Astrocyte (in vitro differentiated cells and primary cell): ENCODE measurements around the gene KRT73. TPM values are rescaled to one million over a fixed set of nuclear protein-coding genes. Genes with fewer than 3 reads are reported as not detected.
"Not testable (repeated sequence)": the region's sequence is repeated elsewhere in the genome, so short reads cannot be mapped to it uniquely, and the experiment has no call there.

Experiments
- DNase-seq: peaks from one replicate; pipeline ENCODE4 v3.0.0-alpha.2; 2010; ENCODE audit warnings: low read depth
- FAIRE-seq: peaks from 2 replicates; lab custom pipeline; 2011; peaks lifted over from hg19 to GRCh38; lab: Jason Lieb, UNC
- H2AFZ ChIP-seq: 2 replicates; pipeline ENCODE4 v1.6.0; 2012; ENCODE audit warnings: low read depth, low read length, inconsistent platforms
- H3K27ac ChIP-seq: 2 replicates; pipeline ENCODE4 v1.5.1; 2011; ENCODE audit warnings: low read depth, low read length, inconsistent platforms
- H3K27me3 ChIP-seq: 2 replicates; pipeline ENCODE4 v1.6.0; 2011; ENCODE audit warnings: low read length, inconsistent platforms; ENCODE audit not compliant: insufficient read depth
- H3K36me3 ChIP-seq: 2 replicates; pipeline ENCODE4 v1.5.1; 2011; ENCODE audit warnings: low read length, inconsistent platforms; ENCODE audit not compliant: insufficient read depth
- H3K4me1 ChIP-seq: 2 replicates; pipeline ENCODE4 v1.5.1; 2011; ENCODE audit warnings: low read length, inconsistent platforms; ENCODE audit not compliant: insufficient read depth
- H3K4me2 ChIP-seq: 2 replicates; pipeline ENCODE4 v1.6.0; 2012; ENCODE audit warnings: low read length, inconsistent platforms
- H3K4me3 ChIP-seq: 2 replicates; pipeline ENCODE4 v1.5.1; 2011; ENCODE audit warnings: low read depth, mild to moderate bottlenecking, low read length, inconsistent platforms; ENCODE audit not compliant: insufficient read depth
- H3K79me2 ChIP-seq: 2 replicates; pipeline ENCODE4 v1.6.0; 2012; ENCODE audit warnings: mild to moderate bottlenecking, low read length, inconsistent platforms; ENCODE audit not compliant: insufficient read depth
- H3K9ac ChIP-seq: 2 replicates; pipeline ENCODE4 v1.6.0; 2012; ENCODE audit warnings: mild to moderate bottlenecking, low read length, inconsistent platforms
- H3K9me3 ChIP-seq: 2 replicates; pipeline ENCODE4 v1.5.1; 2012; ENCODE audit warnings: low read depth, mild to moderate bottlenecking, low read length, inconsistent platforms; ENCODE audit not compliant: insufficient read depth
- H4K20me1 ChIP-seq: 2 replicates; pipeline ENCODE4 v1.6.0; 2012; ENCODE audit warnings: low read length, inconsistent platforms; ENCODE audit not compliant: insufficient read depth
- H3K27ac Mint-ChIP-seq: one replicate; pipeline ENCODE4 v1.8.0; 2021; ENCODE audit warnings: mild to moderate bottlenecking, mixed read lengths; ENCODE audit not compliant: unreplicated experiment
- H3K27me3 Mint-ChIP-seq: one replicate; pipeline ENCODE4 v1.8.0; 2021; ENCODE audit warnings: low read depth, mixed read lengths; ENCODE audit not compliant: unreplicated experiment
- H3K36me3 Mint-ChIP-seq: one replicate; pipeline ENCODE4 v1.8.0; 2021; ENCODE audit warnings: low read depth, mixed read lengths; ENCODE audit not compliant: unreplicated experiment
- H3K4me1 Mint-ChIP-seq: one replicate; pipeline ENCODE4 v1.8.0; 2021; ENCODE audit warnings: low read depth, mixed read lengths; ENCODE audit not compliant: unreplicated experiment
- H3K4me3 Mint-ChIP-seq: one replicate; pipeline ENCODE4 v1.8.0; 2021; ENCODE audit warnings: mild to moderate bottlenecking, moderate library complexity, mixed read lengths; ENCODE audit not compliant: unreplicated experiment
- H3K9me3 Mint-ChIP-seq: one replicate; pipeline ENCODE4 v1.8.0; 2021; ENCODE audit warnings: mild to moderate bottlenecking, mixed read lengths; ENCODE audit not compliant: unreplicated experiment
- EZH2 ChIP-seq: IDR thresholded peaks from 2 replicates; pipeline ENCODE4 v1.6.1; 2012; ENCODE audit warnings: mild to moderate bottlenecking, low read length, inconsistent platforms; ENCODE audit not compliant: insufficient read depth
- total RNA-seq: library from RNA; stranded (reverse); gene quantifications from 2 replicates; pipeline ENCODE4 v1.2.1, GENCODE V29; 2021
- TF ChIP-seq, protein P1 (sequence below): IDR thresholded peaks from 2 replicates; pipeline ENCODE4 v1.5.1; 2011; ENCODE audit warnings: low read depth, mild to moderate bottlenecking, inconsistent platforms, low read length, moderate library complexity; ENCODE audit not compliant: insufficient read depth

KRT73 gene
- total RNA-seq, 1 donor from 2014 or later: not detected

- Histone ChIP-seq H3K4me2 (no peak overlapping the region), H3K9ac (no peak overlapping the region), H3K79me2 (no peaks in the 10 kb centered on the region), H3K9me3 (no peaks in the 10 kb centered on the region), H3K4me1 (no peaks in the 10 kb centered on the region), H2AFZ (no peak overlapping the region), H3K36me3 (no peaks in the 10 kb centered on the region), H4K20me1 (no peaks in the 10 kb centered on the region), H3K4me3 (no peak overlapping the region), H3K27ac (no peak overlapping the region), H3K27me3 (peaks cover 61% of the 10 kb centered on the region)
- Mint-ChIP-seq H3K4me1 (peaks cover 5% of the 10 kb centered on the region), H3K4me3 (no peak overlapping the region), H3K9me3 (peaks cover 7% of the 10 kb centered on the region), H3K27ac (no peak overlapping the region), H3K36me3 (peaks cover 2% of the 10 kb centered on the region), H3K27me3 (peaks cover 39% of the 10 kb centered on the region)
- DNase-seq: no peak
- FAIRE-seq: no peak
- TF ChIP-seq, protein P1, sequence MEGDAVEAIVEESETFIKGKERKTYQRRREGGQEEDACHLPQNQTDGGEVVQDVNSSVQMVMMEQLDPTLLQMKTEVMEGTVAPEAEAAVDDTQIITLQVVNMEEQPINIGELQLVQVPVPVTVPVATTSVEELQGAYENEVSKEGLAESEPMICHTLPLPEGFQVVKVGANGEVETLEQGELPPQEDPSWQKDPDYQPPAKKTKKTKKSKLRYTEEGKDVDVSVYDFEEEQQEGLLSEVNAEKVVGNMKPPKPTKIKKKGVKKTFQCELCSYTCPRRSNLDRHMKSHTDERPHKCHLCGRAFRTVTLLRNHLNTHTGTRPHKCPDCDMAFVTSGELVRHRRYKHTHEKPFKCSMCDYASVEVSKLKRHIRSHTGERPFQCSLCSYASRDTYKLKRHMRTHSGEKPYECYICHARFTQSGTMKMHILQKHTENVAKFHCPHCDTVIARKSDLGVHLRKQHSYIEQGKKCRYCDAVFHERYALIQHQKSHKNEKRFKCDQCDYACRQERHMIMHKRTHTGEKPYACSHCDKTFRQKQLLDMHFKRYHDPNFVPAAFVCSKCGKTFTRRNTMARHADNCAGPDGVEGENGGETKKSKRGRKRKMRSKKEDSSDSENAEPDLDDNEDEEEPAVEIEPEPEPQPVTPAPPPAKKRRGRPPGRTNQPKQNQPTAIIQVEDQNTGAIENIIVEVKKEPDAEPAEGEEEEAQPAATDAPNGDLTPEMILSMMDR: no peak
- no peak for TF ChIP-seq EZH2
These were observed 18.3 kb downstream of the KRT73 start for GRCh38 chr12:52600071-52600470.

GRCh38 chr12:52598966-52599365 is 19.4 kb downstream of the KRT73 start:
- Histone ChIP-seq H3K4me1 (no peaks in the 10 kb centered on the region), H3K36me3 (no peaks in the 10 kb centered on the region), H3K27ac (no peak overlapping the region), H3K79me2 (no peaks in the 10 kb centered on the region), H3K27me3 (peaks cover 58% of the 10 kb centered on the region), H3K9me3 (no peaks in the 10 kb centered on the region), H3K9ac (no peak overlapping the region), H3K4me3 (no peak overlapping the region), H4K20me1 (no peaks in the 10 kb centered on the region), H3K4me2 (no peak overlapping the region), H2AFZ (no peak overlapping the region)
- peaks cover 2% of the 10 kb centered on the region for H3K36me3 Mint-ChIP-seq
- H3K27me3 Mint-ChIP-seq: peaks cover 37% of the 10 kb centered on the region
- H3K4me1 Mint-ChIP-seq: peaks cover 5% of the 10 kb centered on the region
- H3K9me3 Mint-ChIP-seq: peaks cover 5% of the 10 kb centered on the region
- FAIRE-seq (no peak), DNase-seq (no peak)
- no peak for TF ChIP-seq EZH2
- TF ChIP-seq, protein P1: no peak
- H3K27ac Mint-ChIP-seq: no peak overlapping the region
- no peak overlapping the region for H3K4me3 Mint-ChIP-seq

DNA sequence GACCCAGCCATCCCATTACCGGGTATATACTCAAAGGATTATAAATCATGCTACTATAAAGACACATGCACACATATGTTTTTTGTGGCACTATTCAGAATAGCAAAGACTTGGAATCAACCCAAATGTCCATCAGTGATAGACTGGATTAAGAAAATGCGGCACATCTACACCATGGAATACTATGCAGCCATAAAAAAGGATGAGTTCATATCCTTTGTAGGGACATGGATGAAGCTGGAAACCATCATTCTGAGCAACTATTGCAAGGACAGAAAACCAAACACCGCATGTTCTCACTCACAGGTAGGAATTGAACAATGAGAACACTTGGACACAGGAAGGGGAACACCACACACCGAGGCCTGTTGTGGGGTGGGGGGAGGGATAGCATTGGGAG is 24.1 kb downstream of the KRT73 start:
- H3K36me3 ChIP-seq, H3K27ac ChIP-seq, FAIRE-seq, H3K4me1 ChIP-seq, H3K27ac Mint-ChIP-seq, H3K9ac ChIP-seq, H2AFZ ChIP-seq, H4K20me1 ChIP-seq, H3K4me3 Mint-ChIP-seq, H3K4me3 ChIP-seq, H3K36me3 Mint-ChIP-seq, H3K4me1 Mint-ChIP-seq, DNase-seq, H3K9me3 ChIP-seq, H3K79me2 ChIP-seq, H3K4me2 ChIP-seq: not testable (repeated sequence)
- peaks cover 14% of the 10 kb centered on the region for H3K9me3 Mint-ChIP-seq
- H3K27me3 ChIP-seq: peaks cover 28% of the 10 kb centered on the region
- peaks cover 56% of the 10 kb centered on the region for H3K27me3 Mint-ChIP-seq
